A549 (cell line): ENCODE measurements around the gene NLN. TPM values are rescaled to one million over a fixed set of nuclear protein-coding genes. Genes with fewer than 3 reads are reported as not detected.

Experiments
- ATAC-seq, 2 experiments: fragments of 200-7000 bp in 1 of 2; fragments of >200 bp in 1 of 2; cut with Nextera tagmentation in 1 of 2; cut with Tn5 transposase in 1 of 2; 3 replicates each; pipeline versions ENCODE4 v1.8.0 to v1.9.1; 2018 to 2020; ENCODE audit warnings: mild to moderate bottlenecking in 1 of 2, moderate library complexity in 1 of 2
- CTCF ChIA-PET: fragments of 300-600 bp; sonication (Branson Sonifier 250); formaldehyde crosslinking; extraction: SDS; loops from one replicate; lab custom pipeline; 2021; ENCODE audit warnings: antibody characterized with exemption, inconsistent platforms; lab: Yijun Ruan, JAX
- POLR2A ChIA-PET: fragments of 350-600 bp; formaldehyde crosslinking; extraction: SDS; loops from one replicate; lab custom pipeline; 2021; ENCODE audit warnings: antibody characterized with exemption, inconsistent platforms; lab: Yijun Ruan, JAX
- DNase-seq, 2 experiments: peaks; one replicate each; pipeline versions ENCODE4 v3.0.0 to v3.0.0-alpha.2; 2011 to 2016; ENCODE audit warnings: low read depth in 1 of 2, low spot score in 1 of 2
- FAIRE-seq: peaks from 2 replicates; lab custom pipeline; 2011; peaks lifted over from hg19 to GRCh38; lab: Jason Lieb, UNC
- H3K27ac ChIP-seq, 2 experiments: fragments of >200 bp; sonication (Bioruptor Twin); formaldehyde crosslinking; 3 replicates each; pipeline ENCODE4 v1.5.1; 2016 to 2017
- H3K4me1 ChIP-seq: fragments of >200 bp; sonication (Bioruptor Twin); formaldehyde crosslinking; 3 replicates; pipeline ENCODE4 v1.6.1; 2016
- H3K4me2 ChIP-seq: fragments of >200 bp; sonication (Bioruptor Twin); formaldehyde crosslinking; 3 replicates; pipeline ENCODE4 v1.6.1; 2016
- H3K4me3 ChIP-seq: fragments of >200 bp; sonication (Bioruptor Twin); formaldehyde crosslinking; 3 replicates; pipeline ENCODE4 v1.5.1; 2016
- H3K9me3 ChIP-seq: fragments of >200 bp; sonication (Bioruptor Twin); formaldehyde crosslinking; 3 replicates; pipeline ENCODE4 v1.6.1; 2016
- BCL3 ChIP-seq: fragments of >200 bp; sonication (Bioruptor Twin); formaldehyde crosslinking; IDR thresholded peaks from 3 replicates; pipeline ENCODE4 v1.6.1; 2016
- CBX8 ChIP-seq: fragments of 200-600 bp; sonication (generic); IDR thresholded peaks from 2 replicates; pipeline ENCODE4 v1.6.1; 2016
- CHD4 ChIP-seq: fragments of 200-600 bp; sonication (generic); IDR thresholded peaks from 2 replicates; pipeline ENCODE4 v1.6.1; 2016; ENCODE audit warnings: antibody characterized with exemption, mild to moderate bottlenecking, borderline replicate concordance
- CTCF ChIP-seq: fragments of >200 bp; sonication (Bioruptor Twin); formaldehyde crosslinking; IDR thresholded peaks from 3 replicates; pipeline ENCODE4 v1.5.1; 2016
- E2F6 ChIP-seq: IDR thresholded peaks from 2 replicates; pipeline ENCODE4 v1.6.1; 2012; ENCODE audit warnings: low read depth, borderline replicate concordance
- EHMT2 ChIP-seq: fragments of 200-600 bp; sonication (generic); IDR thresholded peaks from 2 replicates; pipeline ENCODE4 v1.6.1; 2016; ENCODE audit warnings: antibody characterized with exemption, low read depth, mild to moderate bottlenecking, moderate library complexity
- EP300 ChIP-seq, 2 experiments: fragments of >200 bp; sonication (Bioruptor Twin); formaldehyde crosslinking; IDR thresholded peaks; 2 replicates in 1 of 2; 3 replicates in 1 of 2; pipeline ENCODE4 v1.6.1; 2016 to 2017
- ESRRA ChIP-seq: fragments of 150-350 bp; IDR thresholded peaks from 2 replicates; pipeline ENCODE4 v1.6.1; 2014; ENCODE audit warnings: mild to moderate bottlenecking, low read length, borderline replicate concordance
- FOSB ChIP-seq: fragments of 250-450 bp; sonication (Bioruptor Pico); IDR thresholded peaks from 2 replicates; pipeline ENCODE4 v1.5.0; 2020; ENCODE audit warnings: mild to moderate bottlenecking, moderate library complexity
- FOXS1 ChIP-seq: fragments of 250-450 bp; sonication (Bioruptor Pico); IDR thresholded peaks from 2 replicates; pipeline ENCODE4 v1.5.0; 2020; ENCODE audit warnings: mild to moderate bottlenecking, moderate library complexity
- HMGXB4 ChIP-seq: fragments of 250-450 bp; sonication (Bioruptor Pico); IDR thresholded peaks from 2 replicates; pipeline ENCODE4 v1.5.0; 2021; ENCODE audit warnings: mild to moderate bottlenecking, moderate library complexity, borderline replicate concordance
- HOXA7 ChIP-seq: fragments of 250-450 bp; sonication (Bioruptor Pico); IDR thresholded peaks from 2 replicates; pipeline ENCODE4 v1.5.0; 2020; ENCODE audit warnings: mild to moderate bottlenecking, moderate library complexity
- HOXB13 ChIP-seq: fragments of 250-450 bp; sonication (Bioruptor Pico); IDR thresholded peaks from 2 replicates; pipeline ENCODE4 v1.5.0; 2020; ENCODE audit warnings: low read depth, mild to moderate bottlenecking, moderate library complexity
- HOXB5 ChIP-seq: fragments of 250-450 bp; sonication (Bioruptor Pico); IDR thresholded peaks from 2 replicates; pipeline ENCODE4 v1.5.0; 2020; ENCODE audit warnings: mild to moderate bottlenecking, moderate library complexity
- KDM1A ChIP-seq: fragments of 200-600 bp; sonication (generic); IDR thresholded peaks from 2 replicates; pipeline ENCODE4 v1.6.1; 2016; ENCODE audit warnings: low read depth, mild to moderate bottlenecking
- MAFK ChIP-seq: fragments of 450-650 bp; IDR thresholded peaks from 2 replicates; pipeline ENCODE4 v1.6.1; 2014; ENCODE audit not compliant: partially characterized antibody
- MAX ChIP-seq: IDR thresholded peaks from 2 replicates; pipeline ENCODE4 v1.6.1; 2012
- PHF8 ChIP-seq: fragments of 200-600 bp; sonication (generic); IDR thresholded peaks from 2 replicates; pipeline ENCODE4 v1.6.1; 2016; ENCODE audit warnings: low read depth, mild to moderate bottlenecking, antibody characterized with exemption, moderate library complexity, borderline replicate concordance
- RAD21 ChIP-seq, 2 experiments: fragments of >200 bp in 1 of 2; sonication (Bioruptor Twin) in 1 of 2; formaldehyde crosslinking in 1 of 2; IDR thresholded peaks in 1 of 2; conservative IDR thresholded peaks in 1 of 2; 2 replicates in 1 of 2; 3 replicates in 1 of 2; pipeline ENCODE4 v1.6.1; 2012 to 2018; ENCODE audit warnings: inconsistent platforms in 1 of 2
- RARB ChIP-seq: fragments of 250-450 bp; sonication (Bioruptor Pico); IDR thresholded peaks from 2 replicates; pipeline ENCODE4 v1.8.0; 2021; ENCODE audit warnings: mild to moderate bottlenecking, moderate library complexity
- RCOR1 ChIP-seq: fragments of 150-350 bp; IDR thresholded peaks from 2 replicates; pipeline ENCODE4 v1.6.1; 2014; ENCODE audit warnings: antibody characterized with exemption, low read length, low read depth
- RFX5 ChIP-seq: fragments of 450-650 bp; IDR thresholded peaks from 2 replicates; pipeline ENCODE4 v1.7.1; 2014; ENCODE audit warnings: antibody characterized with exemption, mild to moderate bottlenecking, moderate library complexity
- RNF2 ChIP-seq: fragments of 200-600 bp; sonication (generic); IDR thresholded peaks from 2 replicates; pipeline ENCODE4 v1.6.1; 2016; ENCODE audit warnings: low read depth, mild to moderate bottlenecking, antibody characterized with exemption, moderate library complexity, borderline replicate concordance
- SREBF2 ChIP-seq: fragments of 450-650 bp; IDR thresholded peaks from 2 replicates; pipeline ENCODE4 v1.6.1; 2014; ENCODE audit warnings: mild to moderate bottlenecking, moderate library complexity
- TFCP2L1 ChIP-seq: fragments of 250-450 bp; sonication (Bioruptor Pico); IDR thresholded peaks from 2 replicates; pipeline ENCODE4 v1.5.0; 2021; ENCODE audit warnings: mild to moderate bottlenecking
- TP53 ChIP-seq: fragments of 250-450 bp; sonication (Bioruptor Pico); IDR thresholded peaks from 2 replicates; pipeline ENCODE4 v1.5.0; 2021; ENCODE audit warnings: mild to moderate bottlenecking, moderate library complexity
- USF2 ChIP-seq: fragments of 450-650 bp; IDR thresholded peaks from 2 replicates; pipeline ENCODE4 v1.6.1; 2014; ENCODE audit warnings: antibody characterized with exemption
- ZC3H11A ChIP-seq: fragments of 450-650 bp; IDR thresholded peaks from 2 replicates; pipeline ENCODE4 v1.6.1; 2014; ENCODE audit warnings: antibody characterized with exemption, mild to moderate bottlenecking
- ZNF302 ChIP-seq: fragments of 250-450 bp; sonication (Bioruptor Pico); IDR thresholded peaks from 2 replicates; pipeline ENCODE4 v1.9.0; 2021; ENCODE audit warnings: inconsistent platforms, mild to moderate bottlenecking, moderate library complexity
- WGBS: methylation state at CpG from one replicate; pipeline ENCODE4 v1.1.6; 2017; ENCODE audit errors: missing lambda C conversion rate; 5-methylcytosine and 5-hydroxymethylcytosine counted together
- polyA plus RNA-seq, 4 experiments: library from polyadenylated mRNA; depleted of rRNA in 3 of 4; stranded (reverse); fragments of >200 nt; fragmentation: RNase III in 1 of 4; extraction: RNeasy Plus Mini Kit Qiagen cat#74134 plus additional on column Dnase treatment in 1 of 4; gene quantifications; 2 replicates in 3 of 4; 3 replicates in 1 of 4; pipeline ENCODE4 v1.2.3, GENCODE V29; 2011 to 2017

NLN gene
- polyA plus RNA-seq, 2 of the 4 experiments (the other 2 are of a cell fraction) = 69.3 to 88.9 TPM

GRCh38 chr5:65811885-65812284, 89.9 kb downstream of the NLN start (continued):
- no peak for TF ChIP-seq CTCF

- ATAC-seq (no peak), FAIRE-seq (no peak), DNase-seq (no peak)
- no peak overlapping the region for H3K27ac ChIP-seq
- H3K4me3 ChIP-seq = no peak overlapping the region
- no peaks in the 10 kb centered on the region for H3K9me3 ChIP-seq
- POLR2A ChIA-PET = no interaction called here
- H3K4me2 ChIP-seq = no peak overlapping the region
- peaks cover 44% of the 10 kb centered on the region for H3K4me1 ChIP-seq
- TF ChIP-seq RNF2 (no peak), RFX5 (no peak), CBX8 (no peak), TFCP2L1 (CRISPR knock-in tag) (no peak), ZC3H11A (no peak), ZNF302 (CRISPR knock-in tag) (no peak), PHF8 (no peak), MAX (no peak), RCOR1 (no peak), MAFK (no peak), TP53 (CRISPR knock-in tag) (no peak), HOXB5 (no peak), FOXS1 (CRISPR knock-in tag) (no peak), HMGXB4 (no peak), ESRRA (no peak), HOXA7 (CRISPR knock-in tag) (no peak), BCL3 (no peak), SREBF2 (no peak), FOSB (CRISPR knock-in tag) (no peak)
- TF ChIP-seq, all 56 proteins: peak for 0
- CTCF ChIA-PET = no interaction called here
- 73% methylated on average over 2 of the region's 2 CpGs for WGBS
These were observed 90.6 kb downstream of the NLN start for GRCh38 chr5:65812648-65813047.

GRCh38 chr5:65813174-65813573, 91.2 kb downstream of the NLN start:
- no peak overlapping the region for H3K27ac ChIP-seq
- FAIRE-seq = no peak
- ChIA-PET CTCF (no interaction called here), POLR2A (no interaction called here)
- DNase-seq = no peak
- no peaks in the 10 kb centered on the region for H3K9me3 ChIP-seq
- no peak for ATAC-seq
- H3K4me1 ChIP-seq = peaks cover 41% of the 10 kb centered on the region
- H3K4me3 ChIP-seq = no peak overlapping the region
- H3K4me2 ChIP-seq = no peak overlapping the region
- no peak for TF ChIP-seq HOXB13 (CRISPR knock-in tag)
- no peak for TF ChIP-seq KDM1A
- TF ChIP-seq RARB = no peak
- no peak for TF ChIP-seq E2F6
- TF ChIP-seq EP300 (IDR thresholded peaks at IDR 0.05) = no peak
- no peak for TF ChIP-seq USF2
- TF ChIP-seq CTCF = no peak
- TF ChIP-seq RAD21 (conservative IDR thresholded peaks at IDR 0.05 in 1 of 2, IDR thresholded peaks at IDR 0.05 in 1 of 2) = no peak
- TF ChIP-seq CHD4 = no peak
- no peak for TF ChIP-seq EHMT2
- TF ChIP-seq TP53 (CRISPR knock-in tag) = no peak
